ENCODE results near the gene HSH2D.

DNA sequence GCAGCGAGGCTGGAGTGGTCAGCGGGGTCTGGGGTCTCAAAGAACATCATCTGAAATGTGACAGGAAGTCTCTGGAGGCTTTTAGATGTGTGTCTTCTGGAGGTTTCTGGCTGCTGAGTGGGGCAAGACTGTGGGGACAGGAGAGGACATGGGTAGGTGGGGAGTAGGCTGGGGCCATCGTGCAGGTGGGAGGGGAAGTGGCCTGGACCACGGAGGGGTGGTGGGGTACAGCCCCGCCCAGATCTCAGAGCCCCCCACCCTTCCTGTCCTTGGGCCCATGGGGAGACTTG, 60.5 kb downstream of the HSH2D start:
- no peak for TF ChIP-seq EP300 (IDR thresholded peaks at IDR 0.05)
- TF ChIP-seq, protein P1, sequence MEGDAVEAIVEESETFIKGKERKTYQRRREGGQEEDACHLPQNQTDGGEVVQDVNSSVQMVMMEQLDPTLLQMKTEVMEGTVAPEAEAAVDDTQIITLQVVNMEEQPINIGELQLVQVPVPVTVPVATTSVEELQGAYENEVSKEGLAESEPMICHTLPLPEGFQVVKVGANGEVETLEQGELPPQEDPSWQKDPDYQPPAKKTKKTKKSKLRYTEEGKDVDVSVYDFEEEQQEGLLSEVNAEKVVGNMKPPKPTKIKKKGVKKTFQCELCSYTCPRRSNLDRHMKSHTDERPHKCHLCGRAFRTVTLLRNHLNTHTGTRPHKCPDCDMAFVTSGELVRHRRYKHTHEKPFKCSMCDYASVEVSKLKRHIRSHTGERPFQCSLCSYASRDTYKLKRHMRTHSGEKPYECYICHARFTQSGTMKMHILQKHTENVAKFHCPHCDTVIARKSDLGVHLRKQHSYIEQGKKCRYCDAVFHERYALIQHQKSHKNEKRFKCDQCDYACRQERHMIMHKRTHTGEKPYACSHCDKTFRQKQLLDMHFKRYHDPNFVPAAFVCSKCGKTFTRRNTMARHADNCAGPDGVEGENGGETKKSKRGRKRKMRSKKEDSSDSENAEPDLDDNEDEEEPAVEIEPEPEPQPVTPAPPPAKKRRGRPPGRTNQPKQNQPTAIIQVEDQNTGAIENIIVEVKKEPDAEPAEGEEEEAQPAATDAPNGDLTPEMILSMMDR (IDR thresholded peaks at IDR 0.05): no peak
- no peak for TF ChIP-seq POLR2A (IDR thresholded peaks at IDR 0.05; ENCODE audit: low read depth)
- TF ChIP-seq POLR2AphosphoS5 (IDR thresholded peaks at IDR 0.05): no peak
